GM21737 (cell line): Measurements from ENCODE around the gene FXYD6.

Source experiments
- ATAC-seq: cut with Tn5 transposase; IDR thresholded peaks from one replicate; pipeline ENCODE4 v1.9.1; 2021; ENCODE audit warnings: mild to moderate bottlenecking, moderate library complexity; ENCODE audit not compliant: unreplicated experiment

FXYD6 gene

GRCh38 chr11:117910941-117911655 lies 34.6 kb upstream of the FXYD6 start:
- no peak for ATAC-seq

- ATAC-seq, result no peak
Measured at GRCh38 chr11:117910525-117910924, 34.1 kb upstream of the FXYD6 start.

GRCh38 chr11:117909611-117910382 lies 33.3 kb upstream of the FXYD6 start:
- ATAC-seq, result no peak

GRCh38 chr11:117908959-117909610 lies 32.6 kb upstream of the FXYD6 start:
- ATAC-seq, result no peak

GRCh38 chr11:117908109-117908895 lies 31.8 kb upstream of the FXYD6 start:
- no peak for ATAC-seq

- ATAC-seq, result no peak
Measured at GRCh38 chr11:117907276-117908108, 31.0 kb upstream of the FXYD6 start.

GRCh38 chr11:117906710-117907109 lies 30.3 kb upstream of the FXYD6 start:
- ATAC-seq, result no peak

GRCh38 chr11:117906126-117906525 lies 29.7 kb upstream of the FXYD6 start:
- ATAC-seq, result no peak

- no peak for ATAC-seq
Measured at GRCh38 chr11:117905524-117905923, 29.1 kb upstream of the FXYD6 start.

GRCh38 chr11:117903505-117904382 lies 27.3 kb upstream of the FXYD6 start:
- no peak for ATAC-seq

GRCh38 chr11:117902001-117902845 lies 25.8 kb upstream of the FXYD6 start:
- ATAC-seq, result no peak

- ATAC-seq, result no peak
Measured at GRCh38 chr11:117901601-117902000, 25.1 kb upstream of the FXYD6 start.

GRCh38 chr11:117900720-117901440 lies 24.4 kb upstream of the FXYD6 start:
- no peak for ATAC-seq

GRCh38 chr11:117900121-117900648 lies 23.7 kb upstream of the FXYD6 start:
- ATAC-seq, result no peak

- no peak for ATAC-seq
Measured at GRCh38 chr11:117898059-117898458, 21.6 kb upstream of the FXYD6 start.

- ATAC-seq, result no peak
Measured at GRCh38 chr11:117892651-117893050, 16.2 kb upstream of the FXYD6 start.

GRCh38 chr11:117891362-117891761 lies 14.9 kb upstream of the FXYD6 start:
- ATAC-seq, result no peak
